ENCODE measurements around the gene VRK1. TPM values are rescaled to one million over a fixed set of nuclear protein-coding genes. Genes with fewer than 3 reads are reported as not detected.
A peak's percentile ranks its signal among the peaks of the same experiment; 100 is the strongest.

The VRK1 gene
- polyA plus RNA-seq, 1 experiment = 8.3 TPM

DNA sequence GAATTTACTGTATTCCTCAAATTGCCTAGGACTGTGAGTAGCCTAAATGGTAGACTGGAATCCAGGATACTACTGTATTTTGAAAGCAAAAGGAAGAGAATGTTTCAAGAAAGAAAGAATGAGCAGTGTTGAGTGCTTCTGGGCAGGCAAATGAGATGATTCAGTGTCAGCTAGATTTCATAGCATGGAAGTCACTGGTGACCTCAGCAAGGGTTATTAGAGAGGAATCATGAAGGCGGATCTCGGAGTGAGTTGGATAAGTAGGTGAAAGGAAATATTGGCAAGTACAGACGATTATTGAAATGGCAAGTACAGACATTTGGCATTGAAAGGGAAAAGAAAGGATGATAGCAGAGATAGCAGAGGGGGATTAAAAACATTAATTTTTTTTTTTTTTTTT is 27.1 kb downstream of the VRK1 start:
- CTCF ChIA-PET = interaction anchor here (1.0 to 5.6 kb wide), 3 partner anchors 26 to 257 kb away, joined by 3 to 38 read pairs (median 3); no protein-coding TSS in a partner anchor
- Histone ChIP-seq H3K9me3 (ENCODE audit: control insufficient read depth, insufficient read depth, low read length) (no peaks in the 10 kb centered on the region), H3K4me3 (ENCODE audit: low read depth, low read length) (peak overlapping the region; percentile 14; the same call in 1 of the 2 replicates), H3K27me3 (ENCODE audit: control insufficient read depth, insufficient read depth, low read length) (no peaks in the 10 kb centered on the region), H3K27ac (ENCODE audit: low read depth, low read length) (no peak overlapping the region)
- peak; percentile 23 for DNase-seq (ENCODE audit: low read depth, low spot score)
- TF ChIP-seq, protein P1, sequence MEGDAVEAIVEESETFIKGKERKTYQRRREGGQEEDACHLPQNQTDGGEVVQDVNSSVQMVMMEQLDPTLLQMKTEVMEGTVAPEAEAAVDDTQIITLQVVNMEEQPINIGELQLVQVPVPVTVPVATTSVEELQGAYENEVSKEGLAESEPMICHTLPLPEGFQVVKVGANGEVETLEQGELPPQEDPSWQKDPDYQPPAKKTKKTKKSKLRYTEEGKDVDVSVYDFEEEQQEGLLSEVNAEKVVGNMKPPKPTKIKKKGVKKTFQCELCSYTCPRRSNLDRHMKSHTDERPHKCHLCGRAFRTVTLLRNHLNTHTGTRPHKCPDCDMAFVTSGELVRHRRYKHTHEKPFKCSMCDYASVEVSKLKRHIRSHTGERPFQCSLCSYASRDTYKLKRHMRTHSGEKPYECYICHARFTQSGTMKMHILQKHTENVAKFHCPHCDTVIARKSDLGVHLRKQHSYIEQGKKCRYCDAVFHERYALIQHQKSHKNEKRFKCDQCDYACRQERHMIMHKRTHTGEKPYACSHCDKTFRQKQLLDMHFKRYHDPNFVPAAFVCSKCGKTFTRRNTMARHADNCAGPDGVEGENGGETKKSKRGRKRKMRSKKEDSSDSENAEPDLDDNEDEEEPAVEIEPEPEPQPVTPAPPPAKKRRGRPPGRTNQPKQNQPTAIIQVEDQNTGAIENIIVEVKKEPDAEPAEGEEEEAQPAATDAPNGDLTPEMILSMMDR (IDR thresholded peaks at IDR 0.05; ENCODE audit: low read depth, low read length) = no peak
- POLR2A ChIA-PET = no interaction called here

DNA sequence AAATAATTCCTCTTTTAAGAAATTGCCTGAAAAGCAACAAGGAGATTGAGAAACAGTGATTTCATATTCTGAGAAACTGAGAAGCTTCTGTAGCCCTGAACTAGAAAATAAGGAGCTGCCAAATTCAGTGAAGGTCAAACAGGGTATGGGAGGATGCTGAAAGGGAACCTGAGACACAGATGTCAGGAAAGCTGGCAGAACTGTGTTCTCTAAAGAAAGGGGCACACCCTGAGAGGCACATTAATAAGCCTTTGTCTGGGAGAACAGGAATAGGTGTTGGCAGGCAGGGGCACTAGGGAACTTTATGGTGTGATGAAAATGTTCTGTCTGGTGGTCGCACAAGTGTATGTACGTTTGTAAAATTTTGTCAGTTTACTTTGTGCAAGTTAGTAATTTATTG is 29.6 kb downstream of the VRK1 start:
- Histone ChIP-seq H3K4me3 (ENCODE audit: low read depth, low read length) (no peak overlapping the region), H3K27ac (ENCODE audit: low read depth, low read length) (no peak overlapping the region), H3K27me3 (ENCODE audit: control insufficient read depth, insufficient read depth, low read length) (no peaks in the 10 kb centered on the region), H3K9me3 (ENCODE audit: control insufficient read depth, insufficient read depth, low read length) (no peaks in the 10 kb centered on the region)
- DNase-seq (ENCODE audit: low read depth, low spot score) = no peak
- ChIA-PET CTCF (interaction anchor here (5.6 kb wide), 1 partner anchor 26 kb away, joined by 38 read pairs; no protein-coding TSS in a partner anchor), POLR2A (no interaction called here)
- TF ChIP-seq, protein P1 (IDR thresholded peaks at IDR 0.05; ENCODE audit: low read depth, low read length) = no peak

DNA sequence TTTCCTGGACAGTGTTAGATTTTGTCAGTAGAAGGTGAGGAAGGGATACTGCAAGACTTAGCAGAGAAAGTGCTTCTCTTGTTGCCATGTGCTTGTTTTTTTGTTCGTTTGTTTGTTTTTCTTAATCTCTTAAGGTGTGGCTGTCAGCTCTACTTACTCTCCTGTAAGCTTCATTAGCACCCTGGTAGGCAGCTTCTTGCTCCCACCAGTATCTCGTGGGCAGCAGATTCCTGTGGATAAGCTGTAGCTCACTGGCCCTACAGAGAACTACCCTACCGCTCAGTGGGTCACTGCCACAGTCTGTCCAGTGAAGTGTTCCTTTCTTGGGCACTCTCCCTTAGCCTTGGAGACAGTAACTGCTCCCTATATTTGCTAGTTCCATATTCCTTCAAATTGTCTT is 30.1 kb downstream of the VRK1 start:
- TF ChIP-seq, protein P1 (IDR thresholded peaks at IDR 0.05; ENCODE audit: low read depth, low read length) = no peak
- no peak overlapping the region for H3K4me3 ChIP-seq (ENCODE audit: low read depth, low read length)
- H3K27ac ChIP-seq (ENCODE audit: low read depth, low read length) = no peak overlapping the region
- H3K9me3 ChIP-seq (ENCODE audit: control insufficient read depth, insufficient read depth, low read length) = no peaks in the 10 kb centered on the region
- ChIA-PET POLR2A (no interaction called here), CTCF (interaction anchor here (0.6 to 5.6 kb wide), 2 partner anchors 25 to 106 kb away, joined by 3 to 38 read pairs; no protein-coding TSS in a partner anchor)
- no peaks in the 10 kb centered on the region for H3K27me3 ChIP-seq (ENCODE audit: control insufficient read depth, insufficient read depth, low read length)
- DNase-seq (ENCODE audit: low read depth, low spot score) = no peak

DNA sequence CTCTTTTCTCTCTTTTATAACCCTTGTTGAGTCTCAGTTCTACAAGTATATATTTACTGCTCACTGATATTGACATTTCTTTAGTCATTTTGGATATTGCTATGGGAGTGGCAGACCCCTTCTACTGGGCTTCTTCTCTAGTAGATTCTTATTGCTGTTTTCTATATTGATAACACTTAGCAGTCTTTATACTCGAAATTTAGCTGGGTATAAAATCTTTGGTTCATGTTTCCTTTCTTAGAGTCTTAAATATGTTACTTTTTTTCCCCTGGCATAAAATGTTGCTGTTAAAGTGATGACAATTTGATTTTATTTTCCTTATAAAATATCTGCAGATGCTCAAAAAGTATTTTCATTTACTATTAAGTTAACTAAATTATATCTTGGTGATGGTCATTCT is 32.6 kb downstream of the VRK1 start:
- Histone ChIP-seq H3K9me3 (ENCODE audit: control insufficient read depth, insufficient read depth, low read length) (no peaks in the 10 kb centered on the region), H3K27ac (ENCODE audit: low read depth, low read length) (no peak overlapping the region), H3K4me3 (ENCODE audit: low read depth, low read length) (no peak overlapping the region), H3K27me3 (ENCODE audit: control insufficient read depth, insufficient read depth, low read length) (no peaks in the 10 kb centered on the region)
- POLR2A ChIA-PET = no interaction called here
- TF ChIP-seq, protein P1 (IDR thresholded peaks at IDR 0.05; ENCODE audit: low read depth, low read length) = no peak
- CTCF ChIA-PET = no interaction called here
- DNase-seq (ENCODE audit: low read depth, low spot score) = no peak

DNA sequence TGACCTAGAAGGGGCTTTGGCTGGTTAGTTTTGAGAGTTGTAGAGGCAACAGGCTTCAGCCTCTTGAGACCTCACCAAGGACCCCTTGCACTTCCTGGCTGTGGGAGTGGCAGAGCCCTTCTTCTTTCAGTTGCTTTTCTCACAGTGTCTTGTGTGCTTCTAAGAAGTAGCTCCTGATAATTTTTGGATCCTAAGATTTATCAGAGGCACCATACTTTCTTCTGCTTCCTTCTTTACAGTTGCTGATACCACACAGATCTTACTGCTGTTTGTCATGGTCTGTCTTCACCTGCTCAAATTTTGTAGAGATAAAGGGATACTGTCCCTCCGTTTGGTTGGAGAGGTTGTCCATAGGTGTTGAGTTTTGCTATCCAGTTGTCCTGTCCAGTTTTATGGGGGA is 33.8 kb downstream of the VRK1 start:
- no peak overlapping the region for H3K4me3 ChIP-seq (ENCODE audit: low read depth, low read length)
- no peak overlapping the region for H3K27ac ChIP-seq (ENCODE audit: low read depth, low read length)
- no peak for DNase-seq (ENCODE audit: low read depth, low spot score)
- ChIA-PET POLR2A (no interaction called here), CTCF (interaction anchor here (1.4 kb wide), 1 partner anchor 22 kb away, joined by 10 read pairs; no protein-coding TSS in a partner anchor)
- TF ChIP-seq, protein P1 (IDR thresholded peaks at IDR 0.05; ENCODE audit: low read depth, low read length) = no peak
- no peaks in the 10 kb centered on the region for H3K9me3 ChIP-seq (ENCODE audit: control insufficient read depth, insufficient read depth, low read length)
- no peaks in the 10 kb centered on the region for H3K27me3 ChIP-seq (ENCODE audit: control insufficient read depth, insufficient read depth, low read length)

Data from AG04450 (cell line).